Ramos (cell line): ENCODE measurements around the gene CBFB.

Source experiments
- in situ Hi-C: fragments of 300-500 bp; cut with MboI; formaldehyde crosslinking; loops from one replicate; pipeline ENCODE4 v1.14.3; 2022; ENCODE audit warnings: low sequenced_read_pairs; ENCODE audit not compliant: unreplicated experiment

CBFB gene

DNA sequence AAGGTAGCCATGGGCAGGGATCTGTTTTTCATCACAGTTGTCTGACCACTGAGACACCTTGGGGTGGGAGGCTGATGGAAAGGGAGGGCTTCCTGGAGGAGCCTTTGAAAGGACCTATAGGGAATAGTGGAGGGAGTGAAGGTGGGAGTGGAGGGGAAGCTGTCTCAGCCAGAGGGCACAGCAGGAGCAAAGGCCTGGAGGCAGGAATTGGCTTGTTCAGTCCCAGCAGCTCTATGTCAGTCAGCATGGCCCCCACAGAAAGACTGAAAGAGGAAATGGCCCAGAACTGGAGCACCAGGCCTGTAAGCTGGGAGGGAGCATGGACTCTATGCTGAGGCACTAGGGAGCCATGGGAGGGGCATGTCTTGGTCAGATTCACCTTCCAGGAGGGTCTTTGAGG lies 12.8 kb upstream of the CBFB start:
- in situ Hi-C loops, result loop anchor here (5.0 kb wide), 1 partner anchor 131 kb away; no protein-coding TSS in a partner anchor

DNA sequence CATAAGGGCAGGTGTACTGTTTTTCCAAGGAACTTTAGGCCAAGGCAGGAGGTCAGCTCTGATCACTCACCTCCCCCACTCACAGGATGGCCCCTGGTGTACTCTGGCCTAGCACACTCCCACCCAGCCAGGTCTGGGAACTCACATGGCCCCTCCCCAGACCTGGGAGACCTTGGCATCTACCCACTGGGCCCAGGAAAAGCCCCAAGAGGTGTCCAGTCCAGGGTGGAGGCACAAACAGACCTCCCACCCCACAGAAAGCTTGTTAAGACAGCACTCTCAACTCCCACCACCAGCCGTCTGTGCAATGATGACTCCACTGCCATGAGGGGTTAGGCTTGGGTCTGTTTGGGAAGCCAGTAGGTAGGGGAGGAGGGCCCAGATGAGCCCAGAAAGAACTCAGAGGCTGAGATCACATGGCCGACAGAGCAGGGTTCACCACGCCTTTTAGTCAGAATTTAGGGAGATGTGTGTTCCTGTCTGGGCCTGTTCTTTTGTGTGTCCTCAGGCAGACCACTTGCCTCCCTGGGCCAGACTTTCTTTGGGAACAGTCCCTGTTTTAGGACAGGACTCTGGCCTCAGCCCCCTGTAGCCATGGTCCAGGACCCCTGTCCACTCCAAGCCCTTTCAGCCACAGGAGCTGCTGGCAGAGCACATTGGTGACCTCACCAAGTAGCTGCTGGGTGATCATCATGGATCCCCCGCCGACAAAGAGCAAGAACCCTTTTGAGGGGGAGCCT lies 12.1 kb upstream of the CBFB start:
- in situ Hi-C loops, result loop anchor here (5.0 kb wide), 1 partner anchor 130 kb away; no protein-coding TSS in a partner anchor

DNA sequence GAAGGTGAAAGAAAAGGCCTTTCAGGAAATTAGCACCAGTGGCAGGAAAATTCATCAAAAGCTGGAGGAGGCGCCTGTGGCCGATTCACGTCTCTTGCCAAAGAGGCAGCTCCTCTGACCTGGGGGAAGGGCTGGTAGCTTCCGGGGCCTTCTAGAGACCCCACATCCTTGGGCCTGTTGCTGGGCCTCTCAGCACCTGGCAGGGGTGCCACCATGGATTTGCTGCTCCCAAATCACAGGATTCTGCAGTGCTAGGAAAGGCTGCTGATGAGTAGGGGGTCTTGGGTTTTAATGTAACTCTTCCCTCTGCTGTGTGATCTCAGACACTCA lies 11.6 kb upstream of the CBFB start:
- in situ Hi-C loops, result loop anchor here (5.0 kb wide), 1 partner anchor 130 kb away; no protein-coding TSS in a partner anchor

DNA sequence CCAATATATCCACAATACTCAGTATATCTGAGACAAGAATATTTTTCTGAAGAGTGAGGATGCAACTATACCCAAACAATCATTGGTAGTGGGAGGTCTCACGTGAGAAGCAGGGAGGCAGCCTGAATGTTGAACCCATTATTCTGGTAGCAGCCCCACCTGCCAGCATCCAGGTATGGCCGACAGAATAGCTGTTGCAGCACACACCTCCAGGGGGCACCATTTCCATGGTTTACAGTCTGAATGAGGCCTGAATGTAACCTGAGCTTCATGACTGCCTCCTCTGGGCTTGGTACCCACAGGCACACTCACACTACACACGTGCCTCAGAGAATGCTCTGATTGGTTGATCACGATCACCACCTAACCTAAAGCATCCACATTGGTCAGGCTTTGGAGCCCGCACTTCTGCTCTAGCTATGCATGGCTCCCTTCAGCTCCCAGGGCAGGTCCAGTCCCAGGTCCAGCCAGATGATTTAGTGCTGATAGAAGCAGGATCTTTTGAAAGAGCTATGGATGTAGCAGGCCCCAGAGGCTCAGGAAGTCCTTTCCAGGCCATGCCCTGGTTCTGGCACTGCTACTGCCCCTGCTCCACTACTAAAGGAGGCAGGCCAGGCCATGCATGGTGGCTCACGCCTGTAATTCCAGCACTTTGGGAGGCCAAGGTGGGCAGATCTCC lies 11.0 kb upstream of the CBFB start:
- in situ Hi-C loops, result loop anchor here (5.0 kb wide), 1 partner anchor 129 kb away; no protein-coding TSS in a partner anchor

DNA sequence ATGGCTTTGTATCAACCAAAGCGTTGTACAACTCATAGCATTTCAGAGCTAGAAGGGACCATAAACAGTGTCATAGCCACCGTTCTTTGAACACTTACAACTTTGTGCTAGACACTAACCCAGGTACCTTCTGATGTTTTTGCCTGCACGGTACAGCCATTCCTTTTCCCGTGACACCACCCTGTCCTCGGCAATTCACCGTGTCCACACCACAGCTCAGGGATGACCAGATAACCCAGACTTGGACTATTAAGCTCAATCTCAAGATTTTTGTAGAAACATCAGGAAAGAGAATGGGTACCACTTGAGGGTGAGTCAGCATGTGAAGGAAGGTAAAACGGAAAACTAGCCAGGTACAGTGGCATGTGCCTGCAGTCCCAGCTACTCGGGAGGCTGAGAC lies 9.8 kb upstream of the CBFB start:
- in situ Hi-C loops, result loop anchor here (5.0 kb wide), 1 partner anchor 128 kb away; no protein-coding TSS in a partner anchor

DNA sequence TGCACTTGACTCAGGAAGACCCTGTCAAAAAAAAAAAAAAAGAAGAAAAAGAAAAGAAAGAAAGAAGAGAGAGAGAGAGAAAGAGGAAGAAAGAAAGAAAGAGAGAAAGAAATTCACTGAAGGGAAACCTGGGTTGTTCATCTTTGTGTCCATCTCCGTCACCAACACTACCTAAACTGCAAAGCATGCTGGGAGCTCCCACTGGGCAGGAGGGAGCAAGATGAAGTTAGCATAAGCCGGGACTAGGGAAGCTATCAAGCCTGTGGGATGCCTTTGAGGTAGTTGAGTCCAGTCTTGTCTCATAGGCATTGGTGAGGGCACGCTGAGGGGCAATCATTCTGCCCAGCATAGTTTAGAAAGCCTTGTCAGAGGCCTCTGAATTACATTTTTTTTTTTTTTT lies 7.6 kb upstream of the CBFB start:
- in situ Hi-C loops, result loop anchor here (5.0 kb wide), 1 partner anchor 81 kb away; no protein-coding TSS in a partner anchor

DNA sequence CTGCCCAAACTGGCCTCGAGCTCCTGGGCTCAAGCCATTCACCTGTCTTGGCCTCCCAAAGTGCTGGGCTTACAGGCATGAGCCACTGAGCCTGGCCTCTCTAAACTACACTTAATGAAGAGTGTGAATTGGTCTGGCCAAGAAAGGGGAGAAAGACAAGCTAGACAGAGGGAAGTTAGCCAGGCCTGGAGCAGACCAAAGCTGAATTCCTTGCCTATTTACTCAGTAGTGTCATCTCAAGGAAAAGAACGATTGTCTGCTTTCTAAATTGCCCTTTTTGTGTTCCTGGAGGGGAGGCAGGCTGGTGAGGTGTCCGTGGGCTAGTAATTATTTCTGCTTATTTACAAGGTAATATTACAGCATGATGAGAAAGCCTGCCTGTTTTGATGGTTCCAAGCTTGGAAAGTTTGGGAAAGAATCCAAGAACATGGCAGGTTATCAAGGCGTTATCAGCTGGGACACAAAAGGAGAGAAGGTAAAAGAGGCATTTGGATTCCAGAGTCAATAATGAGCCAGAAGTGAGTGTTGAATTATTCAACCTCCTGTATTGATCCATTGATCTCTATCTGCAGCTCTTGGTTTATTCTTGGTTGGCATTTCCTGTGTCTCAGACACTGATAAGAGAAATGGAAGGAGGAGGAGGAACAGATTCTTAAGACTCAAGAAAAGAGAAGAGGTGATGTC lies 6.3 kb upstream of the CBFB start:
- in situ Hi-C loops, result loop anchor here (5.0 kb wide), 1 partner anchor 80 kb away; no protein-coding TSS in a partner anchor

DNA sequence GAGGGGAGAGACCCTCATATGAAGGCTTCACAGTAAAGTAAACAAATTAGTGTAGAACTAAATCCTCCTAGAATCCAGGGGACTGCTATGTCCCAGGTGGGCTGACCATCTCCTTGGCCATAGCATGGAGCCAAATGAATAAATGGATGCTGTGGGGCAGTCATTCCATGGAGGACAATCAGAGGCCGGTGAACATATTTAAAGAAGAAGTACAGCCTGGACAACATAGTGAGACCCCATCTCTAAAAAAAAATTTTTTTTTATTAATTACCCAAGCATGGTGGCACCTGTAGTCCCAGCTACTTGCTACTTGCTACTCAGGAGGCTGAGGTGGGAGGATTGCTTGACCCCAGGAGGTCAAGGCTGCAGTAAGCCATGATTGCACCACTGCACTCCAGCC lies 5.3 kb upstream of the CBFB start:
- in situ Hi-C loops, result loop anchor here (5.0 kb wide), 1 partner anchor 79 kb away; no protein-coding TSS in a partner anchor

DNA sequence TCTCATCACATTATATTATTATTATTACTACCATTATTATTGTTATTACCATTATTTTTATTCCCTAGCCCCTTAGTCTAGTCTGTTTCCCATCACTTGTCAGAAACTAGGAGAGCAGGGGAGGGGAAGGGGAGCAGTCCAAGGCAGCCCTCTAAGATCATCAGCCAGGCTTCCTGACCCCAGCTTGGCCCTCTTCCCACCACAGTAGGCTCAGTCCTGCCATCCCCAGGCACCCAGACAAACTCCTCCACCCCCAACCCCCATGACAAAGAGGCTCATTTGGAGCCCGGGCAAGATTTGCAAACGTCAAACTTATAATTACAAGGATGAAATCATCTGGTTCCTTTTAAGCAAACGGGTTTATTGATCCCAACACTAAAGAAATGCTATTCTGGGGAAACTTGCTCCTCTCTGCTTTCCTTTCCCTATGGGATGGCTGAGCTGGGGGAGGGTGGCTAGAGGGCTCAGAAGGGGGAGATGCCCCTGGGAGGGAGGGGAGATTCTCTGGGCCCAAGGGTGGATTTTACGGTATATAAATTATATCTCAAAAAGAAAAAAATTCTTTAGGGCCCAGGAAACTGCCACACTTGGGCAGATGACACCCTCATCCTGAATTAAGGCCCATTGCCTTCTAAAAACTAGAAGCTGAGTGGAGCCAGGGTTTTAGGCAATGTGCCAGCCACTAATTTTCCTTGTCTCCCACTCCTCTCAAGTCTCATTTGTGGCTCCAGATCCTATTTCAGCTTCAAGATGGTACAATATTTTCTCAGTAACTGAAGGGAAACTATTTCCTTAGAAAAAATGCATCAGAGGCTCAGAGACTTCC lies 4.4 kb upstream of the CBFB start:
- in situ Hi-C loops, result loop anchor here (5.0 kb wide), 1 partner anchor 78 kb away; no protein-coding TSS in a partner anchor

DNA sequence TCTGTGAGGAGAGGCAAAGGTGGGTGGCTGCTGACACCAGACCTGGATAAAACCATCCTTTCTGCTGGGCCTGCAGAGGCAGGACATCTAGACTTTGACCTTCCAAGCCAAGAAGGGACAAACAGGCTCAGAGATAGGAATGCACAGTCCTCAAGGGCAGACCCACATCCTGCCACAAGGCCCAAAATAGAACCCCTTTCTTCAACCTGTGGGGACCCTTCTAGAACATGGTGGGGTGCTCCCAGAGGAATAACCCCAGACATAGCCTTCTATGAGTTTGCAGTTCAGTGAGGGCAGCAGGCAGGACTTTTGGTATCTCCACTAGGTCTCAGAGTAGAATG lies 3.8 kb upstream of the CBFB start:
- in situ Hi-C loops, result no loop called here

DNA sequence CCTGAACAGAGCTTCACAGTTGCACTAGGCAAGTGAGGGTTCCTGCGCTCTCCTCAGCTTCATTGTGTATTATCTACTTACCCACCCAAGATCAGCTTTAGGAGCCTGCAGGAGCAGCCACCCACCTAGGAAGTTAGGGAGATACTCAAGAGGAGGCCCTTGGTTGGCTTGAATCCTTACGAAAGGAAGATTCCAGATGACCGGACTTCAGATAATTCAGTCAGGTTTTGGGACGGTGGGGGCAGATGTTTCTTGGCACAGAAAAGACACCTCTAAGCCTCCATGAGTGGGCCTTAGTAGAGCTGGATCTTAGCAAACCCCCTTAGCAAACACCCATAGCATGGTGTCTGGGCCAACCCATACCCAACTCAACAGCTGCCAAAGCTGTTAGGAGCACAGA lies 2.4 kb upstream of the CBFB start:
- in situ Hi-C loops, result no loop called here

DNA sequence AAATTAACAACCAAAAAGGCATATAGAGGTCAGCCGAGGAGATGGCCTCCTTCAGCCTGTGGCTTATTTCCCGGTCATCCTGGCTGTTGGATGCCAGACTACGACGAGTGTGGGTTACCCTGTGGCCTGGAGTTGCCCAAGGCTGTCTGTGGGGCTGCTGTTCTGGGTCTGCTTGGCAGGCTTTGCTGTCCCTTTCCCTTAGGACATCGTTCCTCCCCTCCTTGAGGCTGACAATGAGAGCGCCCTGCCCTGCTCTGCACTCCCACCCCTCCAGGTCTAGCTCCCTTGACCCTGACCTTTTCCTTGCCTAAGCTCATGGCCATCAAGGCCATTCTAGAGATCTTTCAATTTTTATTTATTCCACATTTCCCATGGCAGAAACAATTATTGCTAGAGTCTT lies 1.9 kb upstream of the CBFB start:
- in situ Hi-C loops, result no loop called here

DNA sequence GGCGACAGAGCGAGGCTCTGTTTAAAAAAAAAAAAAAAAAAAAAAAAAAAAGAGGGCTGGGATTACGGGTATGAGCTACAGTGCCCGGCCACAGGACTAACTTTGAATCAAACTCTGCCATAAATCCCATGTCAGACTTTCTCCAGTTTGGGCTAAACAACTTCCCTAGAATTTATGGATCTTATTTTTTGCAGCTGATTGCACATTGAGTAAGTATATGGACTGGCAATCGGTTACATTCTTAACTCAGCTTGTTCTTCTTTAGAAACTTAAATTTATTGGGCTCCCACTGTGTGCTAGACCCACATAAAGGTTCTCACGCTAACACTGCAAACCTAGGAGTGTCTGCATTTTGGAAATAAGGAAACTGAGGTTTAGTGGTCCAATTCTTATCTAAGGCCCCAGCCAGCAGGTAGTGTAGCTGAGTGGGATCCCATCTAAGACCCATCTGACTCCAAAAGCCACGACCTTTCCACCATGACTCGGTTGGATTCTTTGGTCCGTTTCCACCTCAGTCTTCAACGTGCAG lies 718 bp upstream of the CBFB start:
- in situ Hi-C loops, result no loop called here

DNA sequence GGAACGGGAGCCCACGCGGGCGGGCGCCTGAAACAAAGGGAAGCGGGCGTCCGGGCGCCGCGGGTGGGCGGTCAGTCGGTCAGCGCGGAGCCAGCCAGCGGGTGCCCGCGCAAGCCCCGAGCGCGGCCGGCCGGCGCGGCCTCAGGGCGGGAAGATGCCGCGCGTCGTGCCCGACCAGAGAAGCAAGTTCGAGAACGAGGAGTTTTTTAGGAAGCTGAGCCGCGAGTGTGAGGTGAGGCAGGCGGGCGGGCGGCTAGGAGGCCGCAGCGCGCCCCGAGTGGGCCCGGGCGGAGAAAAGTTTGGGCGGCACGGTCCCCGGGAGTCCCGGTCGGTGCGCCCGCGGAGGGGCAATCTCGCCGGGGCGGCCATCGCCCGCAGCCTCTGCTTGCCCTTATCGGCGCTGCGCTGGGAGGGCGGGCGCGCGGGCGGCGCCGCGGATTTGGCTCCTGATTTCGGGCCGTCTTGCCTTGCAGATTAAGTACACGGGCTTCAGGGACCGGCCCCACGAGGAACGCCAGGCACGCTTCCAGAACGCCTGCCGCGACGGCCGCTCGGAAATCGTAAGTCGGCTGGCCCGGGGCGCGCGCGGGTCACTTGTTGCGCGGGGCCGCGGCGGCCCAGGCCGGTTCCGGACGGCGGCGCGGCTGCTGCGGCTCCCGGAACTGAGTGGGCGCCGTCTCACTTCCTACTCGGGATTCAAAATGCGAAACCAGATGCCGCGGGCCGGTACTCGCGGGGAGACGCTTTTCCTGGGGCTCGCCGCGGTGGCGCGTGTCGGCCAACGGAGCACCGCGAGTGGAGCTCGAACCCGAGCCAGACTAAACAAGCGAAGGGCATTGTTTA lies 526 bp downstream of the CBFB start:
- in situ Hi-C loops, result no loop called here

DNA sequence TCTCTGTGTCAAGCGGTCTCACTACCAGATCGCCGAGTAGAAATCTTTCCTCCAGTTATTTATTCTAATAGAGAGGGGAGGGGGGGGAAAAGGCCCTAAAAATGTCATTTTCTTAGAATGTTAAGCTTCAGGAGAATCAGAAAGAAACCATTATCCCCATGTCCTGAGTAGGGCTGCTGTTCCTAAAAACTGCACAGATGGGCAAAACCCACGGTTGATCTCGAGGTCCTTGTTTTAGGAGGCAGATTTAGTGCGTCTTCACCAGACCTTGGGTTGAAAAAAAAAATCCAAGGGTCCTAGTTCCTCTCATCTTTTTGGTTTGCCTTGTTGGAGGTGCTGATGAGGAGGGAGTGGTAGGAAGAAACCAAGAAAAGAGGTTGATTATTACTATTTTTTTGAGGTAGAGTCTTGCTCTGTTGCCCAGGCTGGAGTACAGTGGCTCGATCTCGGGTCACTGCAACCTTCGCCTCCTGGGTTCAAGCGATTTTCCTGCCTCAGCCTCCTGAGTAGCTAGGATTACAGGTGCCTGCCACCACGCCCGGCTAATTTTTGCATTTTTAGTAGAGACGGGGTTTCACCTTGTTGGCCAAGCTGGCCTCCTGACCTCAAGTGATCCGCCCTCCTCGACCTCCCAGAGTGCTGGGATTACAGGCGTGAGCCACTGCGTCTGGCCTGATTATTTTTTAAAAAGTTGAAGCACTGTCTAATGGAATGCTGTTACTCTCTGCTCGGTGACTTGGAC lies 1.4 kb downstream of the CBFB start:
- in situ Hi-C loops, result no loop called here

DNA sequence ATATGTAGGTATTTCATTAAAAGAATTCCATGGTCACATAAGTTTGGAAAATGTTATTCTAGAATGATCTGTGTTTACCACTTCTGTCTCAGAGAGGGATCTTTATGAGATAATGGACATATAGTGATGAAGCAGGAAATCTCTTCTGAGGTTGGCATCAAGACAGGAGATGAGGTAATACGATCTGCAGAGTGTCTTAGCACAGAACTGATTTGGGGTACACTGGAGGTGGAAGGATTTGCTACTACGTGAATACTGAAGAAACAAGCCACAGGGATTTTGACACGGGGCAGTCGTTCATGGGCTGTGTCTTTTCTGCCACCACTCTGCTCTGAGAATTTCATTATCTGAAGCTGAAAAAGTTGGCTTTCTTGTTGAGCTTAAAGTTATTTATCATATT lies 5.5 kb downstream of the CBFB start:
- in situ Hi-C loops, result no loop called here

DNA sequence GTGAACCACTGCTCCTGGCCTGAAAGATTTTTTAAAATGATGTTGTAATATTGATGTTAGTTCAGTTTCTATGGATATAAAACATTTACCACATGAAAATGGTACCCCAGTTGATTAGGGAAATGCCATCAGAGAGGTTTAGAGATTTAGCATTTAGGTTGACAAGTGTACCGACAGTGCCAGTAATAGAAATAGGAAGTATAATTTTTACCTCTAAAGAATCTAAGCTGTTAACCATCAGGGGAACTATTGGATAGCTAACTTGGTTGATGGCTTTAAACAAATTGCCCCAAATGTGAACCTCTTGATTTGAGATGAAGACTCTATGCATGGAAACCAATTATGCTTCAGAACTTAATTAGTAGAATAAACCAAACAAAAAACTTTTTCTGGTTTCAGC lies 6.4 kb downstream of the CBFB start:
- in situ Hi-C loops, result no loop called here

DNA sequence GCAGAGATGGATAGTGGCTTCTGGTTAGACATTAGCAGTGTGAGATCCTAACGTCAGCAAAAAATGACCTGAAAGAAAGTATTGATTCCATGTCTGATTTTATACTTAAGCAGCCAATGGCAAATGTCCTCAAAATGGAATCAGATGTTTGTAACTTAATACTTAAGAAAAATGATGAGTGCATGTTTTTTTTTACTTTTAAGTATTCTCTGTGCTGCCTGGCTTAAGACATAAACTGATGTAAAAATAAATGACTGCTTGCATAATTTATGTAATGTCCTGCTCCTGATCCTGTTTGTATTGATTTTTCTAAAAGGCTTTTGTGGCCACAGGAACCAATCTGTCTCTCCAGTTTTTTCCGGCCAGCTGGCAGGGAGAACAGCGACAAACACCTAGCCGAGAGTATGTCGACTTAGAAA lies 7.4 kb downstream of the CBFB start:
- in situ Hi-C loops, result no loop called here
